GM12878 (cell line): ENCODE results near the gene DPH7. TPM values are rescaled to one million over a fixed set of nuclear protein-coding genes. Genes with fewer than 3 reads are reported as not detected.
"Not testable (repeated sequence)": the region's sequence is repeated elsewhere in the genome, so short reads cannot be mapped to it uniquely, and the experiment has no call there.

Experiments
- ATAC-seq: fragments of 200-7000 bp; cut with Tn5 transposase; 3 replicates; pipeline ENCODE4 v1.9.1; 2020; ENCODE audit warnings: mild to moderate bottlenecking, moderate library complexity
- BruUV-seq: library from RNA; stranded (reverse); fragments of 400-500 nt; replicated peaks from 2 replicates; lab custom pipeline; 2021; lab: Mats Ljungman, UMichigan
- CTCF ChIA-PET: fragments of 300-600 bp; sonication (Branson Sonifier 250); formaldehyde crosslinking; extraction: SDS; loops from one replicate; lab custom pipeline; 2021; ENCODE audit warnings: inconsistent platforms; lab: Yijun Ruan, JAX
- POLR2A ChIA-PET: fragments of 350-600 bp; formaldehyde crosslinking; extraction: SDS; loops from one replicate; lab custom pipeline; 2021; ENCODE audit warnings: inconsistent platforms; lab: Charles Lee
- RAD21 ChIA-PET: fragments of 300-600 bp; sonication (Branson Sonifier 250); formaldehyde crosslinking; loops from one replicate; lab custom pipeline; 2023; ENCODE audit warnings: antibody characterized with exemption; ENCODE audit not compliant: unreplicated experiment; lab: Charles Lee
- SMC1A ChIA-PET: fragments of 300-600 bp; sonication (Branson Sonifier 250); formaldehyde crosslinking; loops from one replicate; lab custom pipeline; 2023; ENCODE audit not compliant: unreplicated experiment, uncharacterized antibody; lab: Charles Lee
- DNase-seq: peaks from one replicate; pipeline ENCODE4 v3.0.0-alpha.2; 2011; ENCODE audit warnings: low read depth, low spot score
- FAIRE-seq: peaks from 3 replicates; lab custom pipeline; 2011; peaks lifted over from hg19 to GRCh38; lab: Jason Lieb, UNC
- H2AFZ ChIP-seq: 2 replicates; pipeline ENCODE4 v1.6.0; 2011; ENCODE audit warnings: low read depth, low read length, control low read depth; ENCODE audit not compliant: control insufficient read depth
- H3K27ac ChIP-seq: 2 replicates; pipeline ENCODE4 v1.5.1; 2011; ENCODE audit warnings: control low read depth; ENCODE audit not compliant: control insufficient read depth, insufficient read depth
- H3K27me3 ChIP-seq, 2 experiments: replicated peaks in 1 of 2; 2 replicates each; pipeline versions ENCODE4 v1.6.0 to v1.6.1; 2011; ENCODE audit warnings: low read length in 1 of 2; ENCODE audit not compliant: control insufficient read depth in 2 of 2, insufficient read depth in 2 of 2
- H3K36me3 ChIP-seq, 2 experiments: 2 replicates each; pipeline ENCODE4 v1.5.1; 2011; ENCODE audit warnings: low read length in 1 of 2; ENCODE audit not compliant: control insufficient read depth in 2 of 2, insufficient read depth in 2 of 2
- H3K4me1 ChIP-seq: 2 replicates; pipeline ENCODE4 v1.6.1; 2011; ENCODE audit warnings: mild to moderate bottlenecking, low read length, moderate library complexity, mixed read lengths; ENCODE audit not compliant: control insufficient read depth, insufficient read depth
- H3K4me2 ChIP-seq: 2 replicates; pipeline ENCODE4 v1.6.0; 2011; ENCODE audit warnings: control low read depth; ENCODE audit not compliant: control insufficient read depth, insufficient read depth
- H3K4me3 ChIP-seq: fragments of 200-600 bp; sonication (generic); 2 replicates; pipeline ENCODE4 v1.5.1; 2016
- H3K79me2 ChIP-seq: 2 replicates; pipeline ENCODE4 v1.6.0; 2011; ENCODE audit warnings: low read length; ENCODE audit not compliant: control insufficient read depth, insufficient read depth
- H3K9ac ChIP-seq: 2 replicates; pipeline ENCODE4 v1.8.0; 2011; ENCODE audit warnings: low read length, control low read depth, mixed read lengths; ENCODE audit not compliant: control insufficient read depth, insufficient read depth
- H3K9me3 ChIP-seq: replicated peaks from 3 replicates; pipeline ENCODE4 v1.5.1; 2011; ENCODE audit warnings: mild to moderate bottlenecking, low read length; ENCODE audit not compliant: control insufficient read depth, insufficient read depth
- H4K20me1 ChIP-seq: 2 replicates; pipeline ENCODE4 v1.6.0; 2011; ENCODE audit not compliant: control insufficient read depth, insufficient read depth
- BCL11A ChIP-seq: IDR thresholded peaks from 2 replicates; pipeline ENCODE4 v1.6.1; 2011; ENCODE audit warnings: low read depth, low read length
- CREB1 ChIP-seq: IDR thresholded peaks from 2 replicates; pipeline ENCODE4 v1.6.1; 2012; ENCODE audit warnings: low read depth, mild to moderate bottlenecking, inconsistent platforms
- E2F8 ChIP-seq: fragments of 450-650 bp; IDR thresholded peaks from 2 replicates; pipeline ENCODE4 v1.6.1; 2018; ENCODE audit warnings: mild to moderate bottlenecking, low read depth, moderate library complexity; ENCODE audit not compliant: partially characterized antibody
- JUNB ChIP-seq: IDR thresholded peaks from 2 replicates; pipeline ENCODE4 v1.6.1; 2016; ENCODE audit warnings: antibody characterized with exemption, mild to moderate bottlenecking
- REST ChIP-seq: IDR thresholded peaks from 2 replicates; pipeline ENCODE4 v1.6.1; 2012; ENCODE audit warnings: mild to moderate bottlenecking, low read depth, low read length
- RFX5 ChIP-seq: IDR thresholded peaks from 2 replicates; pipeline ENCODE4 v1.6.1; 2011; ENCODE audit warnings: low read depth, low read length, improper control_type of control experiment
- SMARCA5 ChIP-seq: fragments of 450-650 bp; IDR thresholded peaks from 2 replicates; pipeline ENCODE4 v1.6.1; 2017; ENCODE audit warnings: mild to moderate bottlenecking
- ZNF207 ChIP-seq: fragments of 450-650 bp; IDR thresholded peaks from 2 replicates; pipeline ENCODE4 v1.6.1; 2014; ENCODE audit warnings: antibody characterized with exemption, mild to moderate bottlenecking, borderline replicate concordance
- WGBS: methylation state at CpG from one replicate; pipeline ENCODE4 v1.1.6; 2016; ENCODE audit warnings: low lambda C conversion rate; ENCODE audit not compliant: insufficient replicate concordance, insufficient coverage; ENCODE audit errors: missing lambda C conversion rate; 5-methylcytosine and 5-hydroxymethylcytosine counted together
- in situ Hi-C: fragments of 300-500 bp; cut with MboI; formaldehyde crosslinking; loops from 9 replicates; pipeline ENCODE4 v1.14.3; 2018; ENCODE audit warnings: mixed read lengths
- intact Hi-C: fragments of 100-400 bp; cut with micrococcal nuclease; formaldehyde crosslinking; loops from one replicate; pipeline ENCODE4 v1.14.2; 2022; ENCODE audit not compliant: unreplicated experiment
- polyA plus RNA-seq, 11 experiments: library from polyadenylated mRNA; depleted of rRNA in 4 of 11; unstranded in 6 of 11; stranded (reverse) in 5 of 11; fragments of >200 nt; fragmentation: Nextera tagmentation in 4 of 11; fragmentation: Illumina TruSeq in 1 of 11; extraction: Ambion mirVana in 4 of 11; extraction: Trizol in 1 of 11; gene quantifications; 1 replicate in 1 of 11; 2 replicates in 10 of 11; pipeline versions ENCODE4 v1.2.1 to v1.2.3, GENCODE V29; 2011 to 2016; ENCODE audit warnings: inconsistent platforms in 2 of 11, missing spikeins in 2 of 11, low read depth in 1 of 11
- total RNA-seq, 4 experiments: library from RNA; depleted of rRNA in 3 of 4; stranded (reverse); fragments of >200 nt in 3 of 4; fragmentation: Illumina TruSeq in 1 of 4; extraction: Trizol in 1 of 4; gene quantifications; 2 replicates each; pipeline versions ENCODE4 v1.2.1 to v1.2.3, GENCODE V29; 2013 to 2021

Gene DPH7
- total and polyA plus RNA-seq, 10 of the 15 experiments (the other 5 are each of a cell fraction or from before 2014, with no cell fraction given) = 8.7 to 40.0 (median 28.1) TPM

DNA sequence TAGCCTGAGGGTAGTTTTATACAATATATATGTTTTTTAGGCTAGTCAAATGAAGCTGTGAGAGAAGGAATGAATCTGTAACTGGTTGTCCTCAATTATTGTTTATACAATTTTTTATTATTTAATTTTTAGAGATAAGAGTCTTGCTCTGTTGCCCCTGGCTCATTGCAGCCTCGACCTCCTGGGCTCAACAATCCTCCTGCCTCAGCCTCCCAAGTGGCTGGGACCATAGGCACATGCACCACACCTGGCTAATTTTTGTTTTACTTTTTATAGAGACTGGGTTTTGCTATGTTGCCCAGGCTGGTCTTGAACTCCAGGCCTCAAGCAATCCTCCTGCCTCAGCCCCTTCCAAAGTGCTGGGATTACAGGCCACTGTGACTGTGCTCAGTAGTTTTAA lies 24.4 kb downstream of the DPH7 start (continued):
- TF ChIP-seq REST (no peak), CREB1 (no peak), ZNF207 (no peak), BCL11A (no peak), SMARCA5 (no peak), E2F8 (no peak), RFX5 (no peak), JUNB (no peak)

- intact Hi-C loops, H3K4me3 ChIP-seq, FAIRE-seq: not testable (repeated sequence)
Measured at GRCh38 chr9:137553654-137554053, 25.1 kb downstream of the DPH7 start.

More at GRCh38 chr9:137553654-137554053, 25.1 kb downstream of the DPH7 start:
- 99% methylated on average over 10 of the region's 10 CpGs for WGBS
- POLR2A ChIA-PET, H4K20me1 ChIP-seq, H3K27ac ChIP-seq, H3K9me3 ChIP-seq, H2AFZ ChIP-seq, DNase-seq, CTCF ChIA-PET, H3K9ac ChIP-seq, ATAC-seq, in situ Hi-C loops, H3K27me3 ChIP-seq, SMC1A ChIA-PET, BruUV-seq, H3K4me2 ChIP-seq: not testable (repeated sequence)
- H3K36me3 ChIP-seq = peaks cover 9 to 18% of the 10 kb centered on the region in 2 experiments
- peaks cover 14% of the 10 kb centered on the region for H3K4me1 ChIP-seq
- RAD21 ChIA-PET = interaction anchor here (0.5 kb wide), 1 partner anchor 23 kb away, joined by 3 read pairs; no protein-coding TSS in a partner anchor
- peaks cover 11% of the 10 kb centered on the region for H3K79me2 ChIP-seq
